GM21526 (cell line): ENCODE measurements around the gene CENPC.

ENCODE experiments used
- ATAC-seq: cut with Tn5 transposase; IDR thresholded peaks from one replicate; pipeline ENCODE4 v1.9.1; 2021; ENCODE audit warnings: moderate library complexity; ENCODE audit not compliant: unreplicated experiment, low FRiP score

Gene CENPC

DNA sequence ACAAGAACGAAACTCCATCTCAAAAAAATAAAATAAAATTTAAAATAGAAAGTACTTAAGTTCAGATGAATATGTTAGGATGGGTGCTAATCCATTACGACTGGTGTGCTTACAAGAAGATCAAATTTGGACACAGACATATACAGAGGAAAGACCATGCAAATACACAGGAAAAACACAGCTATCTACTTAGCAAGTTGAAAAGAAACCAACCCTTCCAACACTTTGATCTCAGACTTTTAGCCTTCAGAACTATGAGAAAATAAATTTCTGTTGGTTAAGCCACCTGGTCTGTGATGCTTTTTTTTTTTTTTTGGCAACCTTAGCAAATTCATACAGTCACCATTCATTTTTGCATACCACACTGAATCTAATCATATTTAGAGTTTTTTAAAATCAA is 116.5 kb downstream of the CENPC start:
- no peak for ATAC-seq
